GM19455 (cell line): ENCODE data around the gene ABCC10.
"Not testable (repeated sequence)": the region's sequence is repeated elsewhere in the genome, so short reads cannot be mapped to it uniquely, and the experiment has no call there.

Experiments used
- ATAC-seq: cut with Tn5 transposase; IDR thresholded peaks from one replicate; pipeline ENCODE4 v1.9.1; 2021; ENCODE audit not compliant: unreplicated experiment

Gene ABCC10

GRCh38 chr6:43407296-43407695 is 20.0 kb upstream of the ABCC10 start:
- ATAC-seq, result no peak

- ATAC-seq, result no peak
These were observed 19.1 kb upstream of the ABCC10 start for GRCh38 chr6:43408259-43408658.

GRCh38 chr6:43410776-43411175 is 16.6 kb upstream of the ABCC10 start:
- not testable (repeated sequence) for ATAC-seq

- ATAC-seq, result no peak
These were observed 14.8 kb upstream of the ABCC10 start for GRCh38 chr6:43412541-43412940.

- no peak for ATAC-seq
These were observed 14.3 kb upstream of the ABCC10 start for GRCh38 chr6:43413002-43413401.

- not testable (repeated sequence) for ATAC-seq
These were observed 12.1 kb upstream of the ABCC10 start for GRCh38 chr6:43415275-43415674.

- ATAC-seq, result no peak
These were observed 10.4 kb upstream of the ABCC10 start for GRCh38 chr6:43416935-43417334.

GRCh38 chr6:43420012-43420709 is 7.2 kb upstream of the ABCC10 start:
- ATAC-seq, result no peak

- no peak for ATAC-seq
These were observed 5.5 kb upstream of the ABCC10 start for GRCh38 chr6:43421831-43422230.

GRCh38 chr6:43425083-43425482 is 2.3 kb upstream of the ABCC10 start:
- not testable (repeated sequence) for ATAC-seq

- no peak for ATAC-seq
These were observed 374 bp upstream of the ABCC10 start for GRCh38 chr6:43426928-43427405.

- ATAC-seq, result no peak
These were observed 800 bp downstream of the ABCC10 start for GRCh38 chr6:43428112-43428570.

- ATAC-seq, result no peak
These were observed 1.5 kb downstream of the ABCC10 start for GRCh38 chr6:43428874-43429273.

GRCh38 chr6:43432009-43432945 is 4.9 kb downstream of the ABCC10 start:
- ATAC-seq, result no peak

GRCh38 chr6:43433148-43433547 is 5.8 kb downstream of the ABCC10 start:
- ATAC-seq, result no peak

- ATAC-seq, result no peak
These were observed 6.9 kb downstream of the ABCC10 start for GRCh38 chr6:43434001-43434840.

GRCh38 chr6:43434943-43435342 is 7.6 kb downstream of the ABCC10 start:
- ATAC-seq, result no peak

- ATAC-seq, result no peak
These were observed 8.5 kb downstream of the ABCC10 start for GRCh38 chr6:43435682-43436437.

GRCh38 chr6:43436577-43437282 is 9.4 kb downstream of the ABCC10 start:
- no peak for ATAC-seq

GRCh38 chr6:43437700-43438099 is 10.4 kb downstream of the ABCC10 start:
- no peak for ATAC-seq
